Stimulated activated memory B cell treated with anti-CD40 and anti-IgM and Interleukin-4, amounts not matched to agents 10 μg/mL and 1 μg/mL and 100 μg/mL, for 72 hours (primary cell): ENCODE data around the gene RASA3.
A peak's percentile ranks its signal among the peaks of the same experiment; 100 is the strongest.

Source experiments
- ATAC-seq: fragments of 150-1000 bp; cut with Tn5 transposase; 2 replicates; pipeline ENCODE4 v1.10.0; 2021
- H3K27ac Mint-ChIP-seq: one replicate; pipeline ENCODE4 v1.8.0; 2022; ENCODE audit warnings: mild to moderate bottlenecking, mixed read lengths
- H3K27me3 Mint-ChIP-seq: one replicate; pipeline ENCODE4 v1.8.0; 2022; ENCODE audit warnings: mixed read lengths
- H3K36me3 Mint-ChIP-seq: one replicate; pipeline ENCODE4 v1.8.0; 2022; ENCODE audit warnings: mixed read lengths
- H3K4me1 Mint-ChIP-seq: one replicate; pipeline ENCODE4 v1.8.0; 2022; ENCODE audit warnings: mixed read lengths
- H3K4me3 Mint-ChIP-seq: one replicate; pipeline ENCODE4 v1.8.0; 2022; ENCODE audit warnings: mild to moderate bottlenecking, moderate library complexity, mixed read lengths
- H3K9me3 Mint-ChIP-seq: one replicate; pipeline ENCODE4 v1.8.0; 2022; ENCODE audit warnings: mixed read lengths

RASA3 gene

GRCh38 chr13:114041493-114041892, 90.9 kb downstream of the RASA3 start:
- no peak overlapping the region for H3K27ac Mint-ChIP-seq
- peaks cover 2% of the 10 kb centered on the region for H3K9me3 Mint-ChIP-seq
- no peak overlapping the region for H3K4me3 Mint-ChIP-seq
- ATAC-seq, result no peak
- H3K4me1 Mint-ChIP-seq, result peaks cover 42% of the 10 kb centered on the region
- H3K27me3 Mint-ChIP-seq, result no peaks in the 10 kb centered on the region
- peaks cover 55% of the 10 kb centered on the region for H3K36me3 Mint-ChIP-seq

DNA sequence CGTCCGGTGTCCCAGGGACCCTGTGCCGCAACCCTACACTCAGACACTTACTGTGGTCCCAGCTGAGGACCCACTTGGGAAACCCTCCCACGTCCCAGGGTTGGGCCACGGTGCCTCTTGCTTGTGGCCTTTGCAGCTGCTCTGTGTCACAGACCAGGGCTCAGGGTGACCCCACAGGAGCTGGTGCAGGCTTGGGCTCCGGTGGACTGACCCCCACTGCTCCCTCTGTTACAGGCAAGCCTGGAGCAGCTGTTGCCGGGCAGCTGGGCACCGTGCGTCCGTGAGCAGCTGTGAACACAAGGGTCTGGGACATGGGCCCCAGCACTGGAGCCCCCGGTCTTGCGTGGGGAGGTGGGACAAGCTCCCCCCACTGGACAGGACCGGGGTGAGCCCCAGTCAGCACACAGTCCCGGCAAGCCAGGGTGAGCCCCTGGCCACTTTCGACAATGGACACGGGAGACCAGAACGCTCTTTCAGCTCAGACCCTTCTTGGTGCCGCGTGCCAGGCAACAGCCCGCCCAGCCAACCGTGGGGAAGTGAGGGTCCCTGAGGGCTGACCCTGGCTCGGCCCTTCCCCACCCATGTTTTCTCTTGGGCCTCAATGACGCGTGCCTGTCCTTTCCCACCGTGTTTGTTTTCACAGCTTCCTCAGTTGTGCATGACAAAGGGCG, 92.8 kb downstream of the RASA3 start:
- Mint-ChIP-seq H3K9me3 (peaks cover 2% of the 10 kb centered on the region), H3K36me3 (peaks cover 51% of the 10 kb centered on the region), H3K27me3 (no peaks in the 10 kb centered on the region), H3K27ac (no peak overlapping the region), H3K4me1 (peaks cover 26% of the 10 kb centered on the region), H3K4me3 (no peak overlapping the region)
- no peak for ATAC-seq

DNA sequence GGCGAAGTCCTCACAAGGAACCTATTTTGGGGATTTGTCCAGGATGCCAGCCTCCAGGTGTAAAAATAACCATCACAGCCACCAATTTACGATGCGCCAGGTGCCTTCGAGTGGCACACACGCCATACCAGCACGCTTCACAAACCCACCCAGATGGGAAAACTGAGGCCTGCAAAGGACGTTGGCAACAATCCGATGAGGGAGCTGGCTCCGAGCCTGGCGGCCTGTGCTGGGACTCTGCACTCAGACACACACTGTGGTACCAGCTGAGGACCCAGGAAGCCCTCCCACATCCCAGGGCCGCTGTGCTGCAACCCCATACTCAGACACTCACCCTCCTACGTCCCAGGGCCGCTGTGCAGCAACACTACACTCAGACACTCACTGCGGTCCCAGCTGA, 93.5 kb downstream of the RASA3 start:
- Mint-ChIP-seq H3K4me1 (peaks cover 25% of the 10 kb centered on the region), H3K4me3 (no peak overlapping the region), H3K9me3 (no peaks in the 10 kb centered on the region), H3K36me3 (peaks cover 50% of the 10 kb centered on the region), H3K27ac (no peak overlapping the region), H3K27me3 (no peaks in the 10 kb centered on the region)
- no peak for ATAC-seq

DNA sequence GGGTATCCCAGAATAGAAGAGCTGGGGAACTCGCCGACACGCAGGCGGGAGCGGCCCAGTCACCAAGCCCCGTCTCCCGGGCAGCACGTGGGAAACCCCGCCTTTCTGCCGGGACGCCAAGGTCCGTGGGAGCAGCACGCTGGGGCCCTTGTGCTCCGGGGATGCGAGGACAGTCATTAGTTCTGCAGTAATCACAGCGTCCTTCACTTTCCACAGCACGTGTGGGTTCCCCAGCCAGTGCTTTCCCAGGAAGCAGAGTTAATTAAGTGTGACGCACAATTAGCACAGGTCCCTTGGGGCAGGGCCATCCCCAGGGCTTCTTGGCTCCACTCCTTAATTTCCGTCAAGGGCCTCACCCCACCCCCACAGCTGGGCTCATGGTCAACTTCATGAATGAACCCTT, 94.2 kb downstream of the RASA3 start:
- Mint-ChIP-seq H3K36me3 (peaks cover 46% of the 10 kb centered on the region), H3K9me3 (no peaks in the 10 kb centered on the region), H3K4me3 (no peak overlapping the region), H3K27me3 (no peaks in the 10 kb centered on the region), H3K4me1 (peaks cover 21% of the 10 kb centered on the region), H3K27ac (no peak overlapping the region)
- no peak for ATAC-seq

DNA sequence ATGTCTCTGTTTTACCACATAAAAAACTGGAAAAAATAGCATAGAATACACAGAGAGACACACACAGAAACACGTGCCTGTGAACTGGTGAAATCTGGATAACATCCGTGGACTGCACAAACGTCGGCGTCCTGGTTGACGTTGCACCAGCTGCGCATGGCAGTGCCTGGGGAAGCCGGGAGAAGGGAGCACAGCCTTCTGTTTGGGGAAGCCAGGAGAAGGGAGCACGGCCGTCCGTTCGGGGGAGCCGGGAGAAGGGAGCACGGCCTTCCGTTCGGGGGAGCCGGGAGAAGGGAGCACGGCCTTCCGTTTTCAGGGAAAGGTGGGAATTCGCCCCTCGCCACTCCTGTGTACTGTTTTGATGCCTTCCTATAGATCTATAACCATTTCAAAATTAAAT, 94.7 kb downstream of the RASA3 start:
- H3K4me3 Mint-ChIP-seq, result no peak overlapping the region
- H3K9me3 Mint-ChIP-seq, result no peaks in the 10 kb centered on the region
- no peaks in the 10 kb centered on the region for H3K27me3 Mint-ChIP-seq
- H3K4me1 Mint-ChIP-seq, result peaks cover 15% of the 10 kb centered on the region
- H3K36me3 Mint-ChIP-seq, result peaks cover 41% of the 10 kb centered on the region
- ATAC-seq, result no peak
- H3K27ac Mint-ChIP-seq, result no peak overlapping the region

GRCh38 chr13:114035583-114036531, 96.6 kb downstream of the RASA3 start:
- Mint-ChIP-seq H3K4me3 (no peak overlapping the region), H3K9me3 (no peaks in the 10 kb centered on the region), H3K4me1 (peaks cover 31% of the 10 kb centered on the region), H3K36me3 (peaks cover 38% of the 10 kb centered on the region), H3K27me3 (no peaks in the 10 kb centered on the region), H3K27ac (peak overlapping the region; percentile 49)
- no peak for ATAC-seq

GRCh38 chr13:114035186-114035582, 97.2 kb downstream of the RASA3 start:
- Mint-ChIP-seq H3K9me3 (no peaks in the 10 kb centered on the region), H3K27ac (peak overlapping the region; percentile 49), H3K4me1 (peaks cover 34% of the 10 kb centered on the region), H3K27me3 (no peaks in the 10 kb centered on the region), H3K4me3 (no peak overlapping the region), H3K36me3 (peaks cover 40% of the 10 kb centered on the region)
- no peak for ATAC-seq

DNA sequence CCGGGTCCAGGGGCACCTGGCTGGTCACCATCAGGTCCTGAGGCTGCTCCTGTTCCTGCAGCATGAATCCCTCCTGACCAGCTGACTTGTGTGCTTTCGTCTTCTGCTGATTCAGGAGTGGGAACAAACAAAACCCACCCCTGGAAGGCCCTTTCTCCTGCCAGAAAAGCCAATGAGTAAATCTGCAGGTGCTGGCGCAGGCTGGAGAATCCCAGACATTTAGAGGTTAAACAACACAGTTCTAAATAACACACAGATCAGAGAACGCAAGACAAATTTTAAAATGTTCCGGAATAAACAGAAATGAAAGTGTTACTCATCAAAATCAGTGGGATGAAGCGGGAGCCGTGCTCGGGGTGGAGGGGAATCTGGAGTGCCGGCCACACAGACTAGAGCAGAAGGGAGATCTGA, 97.9 kb downstream of the RASA3 start:
- ATAC-seq, result no peak
- H3K4me1 Mint-ChIP-seq, result peaks cover 41% of the 10 kb centered on the region
- peaks cover 47% of the 10 kb centered on the region for H3K36me3 Mint-ChIP-seq
- peak overlapping the region; percentile 67 for H3K27ac Mint-ChIP-seq
- no peaks in the 10 kb centered on the region for H3K9me3 Mint-ChIP-seq
- H3K4me3 Mint-ChIP-seq, result no peak overlapping the region
- H3K27me3 Mint-ChIP-seq, result no peaks in the 10 kb centered on the region

GRCh38 chr13:114033541-114034315, 98.7 kb downstream of the RASA3 start:
- Mint-ChIP-seq H3K9me3 (no peaks in the 10 kb centered on the region), H3K4me3 (no peak overlapping the region), H3K27me3 (no peaks in the 10 kb centered on the region), H3K36me3 (peaks cover 49% of the 10 kb centered on the region), H3K4me1 (peaks cover 41% of the 10 kb centered on the region), H3K27ac (peak overlapping the region; percentile 67)
- no peak for ATAC-seq

DNA sequence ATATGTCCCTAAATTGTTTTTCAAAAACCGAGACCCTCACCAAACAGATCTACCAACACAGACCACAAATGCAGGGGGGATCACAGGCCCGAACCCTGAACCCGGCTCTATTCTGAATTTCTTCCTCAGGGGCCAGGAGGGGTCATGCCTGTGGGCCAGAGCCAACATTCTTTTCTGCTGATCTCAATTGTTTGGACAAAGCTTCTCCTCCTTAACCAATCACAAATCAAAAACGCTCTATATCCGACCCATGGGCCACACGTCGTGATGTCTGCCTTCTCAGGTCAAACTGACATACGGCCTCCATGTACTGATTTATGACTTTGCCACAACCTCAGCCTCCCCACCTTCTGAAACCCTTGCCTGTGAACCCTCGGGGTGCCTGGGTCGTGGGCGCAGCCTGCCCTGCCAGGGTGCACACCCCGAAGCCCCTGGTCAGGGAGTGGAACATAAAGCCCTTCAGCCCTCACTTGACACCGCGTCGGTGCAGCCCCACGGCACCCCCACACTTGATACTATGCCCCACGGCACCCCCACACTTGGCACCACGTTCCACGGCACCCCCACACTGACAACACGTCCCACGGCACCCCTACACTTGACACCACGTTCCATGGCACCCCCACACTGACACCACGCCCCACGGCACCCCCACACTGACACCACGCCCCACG, 100.2 kb downstream of the RASA3 start:
- peak overlapping the region; percentile 36 for H3K27ac Mint-ChIP-seq
- no peak for ATAC-seq
- peaks cover 44% of the 10 kb centered on the region for H3K36me3 Mint-ChIP-seq
- no peaks in the 10 kb centered on the region for H3K9me3 Mint-ChIP-seq
- no peak overlapping the region for H3K4me3 Mint-ChIP-seq
- H3K4me1 Mint-ChIP-seq, result peaks cover 48% of the 10 kb centered on the region
- H3K27me3 Mint-ChIP-seq, result no peaks in the 10 kb centered on the region

DNA sequence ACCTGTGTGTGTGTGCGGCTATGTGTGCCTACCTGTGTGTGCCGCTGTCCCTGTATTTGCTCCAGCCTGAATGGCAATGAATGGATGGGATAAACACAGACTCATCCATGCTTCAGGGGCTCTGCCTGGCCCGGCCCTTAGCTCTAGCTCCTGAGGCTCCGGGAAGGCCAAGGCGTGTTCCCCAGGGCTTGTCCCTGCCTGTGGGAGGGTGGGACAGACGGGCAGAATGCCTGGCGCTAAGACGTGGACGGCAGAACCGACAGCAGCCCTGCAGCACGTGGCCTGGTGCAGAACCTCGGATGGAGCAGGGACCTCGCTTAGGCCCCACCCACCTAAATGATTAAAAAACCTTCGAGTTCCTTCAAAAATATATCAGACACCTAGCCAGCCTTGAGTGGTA, 100.8 kb downstream of the RASA3 start:
- Mint-ChIP-seq H3K4me1 (peaks cover 50% of the 10 kb centered on the region), H3K27me3 (no peaks in the 10 kb centered on the region), H3K36me3 (peaks cover 37% of the 10 kb centered on the region), H3K27ac (peak overlapping the region; percentile 46), H3K4me3 (no peak overlapping the region), H3K9me3 (no peaks in the 10 kb centered on the region)
- ATAC-seq, result no peak

DNA sequence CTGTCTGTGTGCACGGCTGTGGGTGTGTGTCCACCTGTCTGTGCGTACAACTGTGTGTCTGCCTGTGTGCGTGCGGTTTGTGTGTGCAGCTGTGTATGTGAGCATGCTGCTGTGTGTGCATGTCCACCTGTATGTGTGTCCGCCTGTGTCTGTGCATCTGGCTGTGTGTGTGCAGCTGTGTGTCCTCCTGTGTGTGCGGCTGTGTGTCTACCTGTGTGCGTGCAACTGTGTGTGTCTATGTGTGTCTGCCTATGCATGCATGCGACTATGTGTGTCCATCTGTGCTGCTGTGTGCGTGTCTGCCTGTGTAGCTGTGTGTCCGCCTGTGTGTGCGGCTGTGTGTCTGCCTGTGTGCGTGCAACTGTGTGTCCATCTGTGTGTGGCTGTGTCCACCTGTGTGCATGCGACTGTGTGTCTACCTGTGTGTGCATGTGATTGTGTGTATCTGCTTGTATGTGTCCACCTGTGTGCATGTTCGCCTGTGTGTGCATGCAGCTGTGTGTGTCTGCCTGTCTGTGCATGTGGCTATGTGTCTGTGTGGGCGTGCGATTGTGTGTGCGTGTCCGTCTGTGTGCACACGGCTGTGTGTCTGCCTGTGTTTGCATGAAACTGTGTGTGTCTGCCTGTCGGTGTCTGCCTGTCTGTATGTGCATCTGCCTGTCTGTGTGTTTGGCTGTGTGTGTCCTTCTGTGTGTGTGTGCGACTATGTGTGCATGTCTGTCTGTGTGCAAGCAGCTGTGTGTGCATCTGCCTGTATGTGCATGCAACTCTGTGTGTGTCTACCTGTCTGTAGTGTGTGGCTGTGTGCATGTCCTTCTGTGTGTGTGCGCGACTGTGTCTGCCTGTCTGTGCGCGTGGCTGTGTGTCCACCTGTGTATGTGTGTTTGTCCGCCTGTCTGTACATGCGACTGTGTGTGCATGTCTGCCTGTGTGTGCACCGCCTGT, 101.5 kb downstream of the RASA3 start:
- ATAC-seq, result no peak
- H3K4me3 Mint-ChIP-seq, result no peak overlapping the region
- peak overlapping the region; percentile 46 for H3K27ac Mint-ChIP-seq
- H3K9me3 Mint-ChIP-seq, result no peaks in the 10 kb centered on the region
- H3K27me3 Mint-ChIP-seq, result no peaks in the 10 kb centered on the region
- peaks cover 31% of the 10 kb centered on the region for H3K36me3 Mint-ChIP-seq
- H3K4me1 Mint-ChIP-seq, result peaks cover 57% of the 10 kb centered on the region

GRCh38 chr13:114029866-114030625, 102.4 kb downstream of the RASA3 start:
- peaks cover 26% of the 10 kb centered on the region for H3K36me3 Mint-ChIP-seq
- no peaks in the 10 kb centered on the region for H3K9me3 Mint-ChIP-seq
- H3K27me3 Mint-ChIP-seq, result no peaks in the 10 kb centered on the region
- no peak overlapping the region for H3K4me3 Mint-ChIP-seq
- H3K27ac Mint-ChIP-seq, result peak overlapping the region; percentile 67
- ATAC-seq, result no peak
- H3K4me1 Mint-ChIP-seq, result peaks cover 66% of the 10 kb centered on the region
